Measurements from ENCODE around the gene ANKRD23. TPM values are rescaled to one million over a fixed set of nuclear protein-coding genes. Genes with fewer than 3 reads are reported as not detected.

The ANKRD23 gene
- total and polyA plus RNA-seq, 2 of the 4 experiments (the other 2 are of a cell fraction) = 0.54 to 1.5 TPM

- Histone ChIP-seq H3K4ac (ENCODE audit: low read depth, low read length) (no peak overlapping the region), H4K5ac (ENCODE audit: low read depth, low read length) (no peak overlapping the region), H3K9me3 (ENCODE audit: control insufficient read depth, insufficient read depth, low read length) (no peaks in the 10 kb centered on the region), H2BK15ac (ENCODE audit: low read depth, low read length) (no peak overlapping the region), H2AK9ac (replicated peaks; ENCODE audit: low read depth, low read length, poor library complexity) (no peak overlapping the region), H3K4me2 (ENCODE audit: low read depth, low read length) (no peak overlapping the region), H3K4me3 (ENCODE audit: insufficient read depth, low read depth, low read length) (no peak overlapping the region), H3K4me1 (ENCODE audit: control insufficient read depth, insufficient read depth, low read length) (peaks cover 10% of the 10 kb centered on the region; the same call in 1 of the 2 replicates), H2AFZ (replicated peaks; ENCODE audit: low read length, poor library complexity) (no peak overlapping the region), H2BK20ac (ENCODE audit: low read depth, low read length) (no peak overlapping the region), H4K20me1 (ENCODE audit: insufficient read depth, low read length) (no peaks in the 10 kb centered on the region), H2AK5ac (ENCODE audit: low read depth, low read length) (no peak overlapping the region), H3K56ac (ENCODE audit: extremely low read depth, insufficient read depth, low read length) (no peak overlapping the region), H3K36me3 (ENCODE audit: control insufficient read depth, insufficient read depth, low read length) (peaks cover 5% of the 10 kb centered on the region; the same call in 1 of the 2 replicates), H3K79me1 (ENCODE audit: low read depth in 1 of 2, low read length in 2 of 2) (no peaks in the 10 kb centered on the region), H3K14ac (replicated peaks; ENCODE audit: low read depth, low read length) (no peak overlapping the region), H3K27ac (ENCODE audit: insufficient read depth, low read length) (no peak overlapping the region), H3K27me3 (ENCODE audit: control insufficient read depth, insufficient read depth, low read length) (no peaks in the 10 kb centered on the region), H4K8ac (ENCODE audit: low read depth in 2 of 2, low read length in 2 of 2) (no peak overlapping the region), H3K9me1 (ENCODE audit: insufficient read depth, low read length) (peaks cover 8% of the 10 kb centered on the region; the same call in 1 of the 2 replicates), H3K18ac (ENCODE audit: low read depth, low read length) (no peak overlapping the region), H2BK120ac (ENCODE audit: low read depth, low read length) (no peak overlapping the region), H3K23ac (ENCODE audit: low read depth, low read length) (no peak overlapping the region), H4K91ac (ENCODE audit: insufficient read depth, low read depth, low read length) (no peak overlapping the region), H3K9ac (ENCODE audit: low read depth, low read length) (no peak overlapping the region), H2BK5ac (ENCODE audit: low read depth, low read length, poor library complexity, severe bottlenecking) (no peak overlapping the region)
- in situ Hi-C loops (cut with MboI; ENCODE audit: low sequenced_read_pairs) = no loop called here
- POLR2A ChIA-PET (ENCODE audit: unreplicated experiment) = interaction anchor here (0.6 kb wide), 2 partner anchors 82 to 515 kb away, joined by 5 to 6 read pairs; no protein-coding TSS in a partner anchor
- no peak for ATAC-seq (ENCODE audit: low read depth)
- no peak for TF ChIP-seq MAFK (IDR thresholded peaks at IDR 0.05; ENCODE audit: low read depth, low read length)
- no peak for TF ChIP-seq SMC3 (IDR thresholded peaks at IDR 0.05; ENCODE audit: low read depth, low read length)
- TF ChIP-seq CTCF (conservative IDR thresholded peaks at IDR 0.05; ENCODE audit: low read depth, low read length) = no peak
- TF ChIP-seq USF2 (IDR thresholded peaks at IDR 0.05; ENCODE audit: low read depth, low read length) = no peak
- no peak for TF ChIP-seq MXI1 (IDR thresholded peaks at IDR 0.05; ENCODE audit: borderline replicate concordance, low read depth, low read length)
- TF ChIP-seq CHD1 (IDR thresholded peaks at IDR 0.05; ENCODE audit: low read depth, low read length) = no peak
- dilution Hi-C loops (cut with HindIII; ENCODE audit: low sequenced_read_pairs, unreplicated experiment) = no loop called here
- DNase-seq = no peak
- intact Hi-C loops (cut with micrococcal nuclease) = no loop called here
- WGBS, 2 experiments (ENCODE audit: extremely low coverage in 2 of 2, insufficient read length in 1 of 2) = 100% methylated on average over 2 of the region's 4 CpGs; no CpG with 5 or more reads in 1 of the 2 experiments
- CTCF ChIA-PET = interaction anchor here (0.7 kb wide), 1 partner anchor 125 kb away, joined by 3 read pairs; no protein-coding TSS in a partner anchor
- no TSS peak for BruUV-seq (replicated peaks)
These were observed 8.0 kb downstream of the ANKRD23 start for GRCh38 chr2:96835830-96836229.

Measured in IMR-90 (cell line).